ENCODE results near the gene KIAA2012.
"Not testable (repeated sequence)": the region's sequence is repeated elsewhere in the genome, so short reads cannot be mapped to it uniquely, and the experiment has no call there.

The KIAA2012 gene

GRCh38 chr2:202121532-202122162 is 48.6 kb downstream of the KIAA2012 start:
- no peak for DNase-seq

DNA sequence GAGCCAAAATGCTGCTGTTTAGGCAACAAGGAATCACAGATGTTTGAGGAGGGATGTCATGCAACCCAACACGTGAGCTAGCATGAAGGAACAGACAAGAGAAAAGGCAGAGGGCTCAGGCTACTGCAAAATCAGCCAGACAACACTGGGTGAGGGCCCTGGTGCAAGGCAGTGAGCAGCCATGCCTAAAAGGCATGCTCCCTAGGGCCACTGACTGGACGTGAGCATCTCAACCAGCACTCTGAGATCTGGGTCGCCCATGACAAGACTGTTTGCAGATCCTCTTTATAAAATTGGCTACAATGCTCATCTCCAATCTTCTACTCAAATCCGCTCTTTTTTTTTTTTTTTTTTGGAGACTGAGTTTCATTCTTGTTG is 49.1 kb downstream of the KIAA2012 start:
- no peak for DNase-seq

- DNase-seq, result no peak
Observed at GRCh38 chr2:202122980-202123720, 50.1 kb downstream of the KIAA2012 start.

DNA sequence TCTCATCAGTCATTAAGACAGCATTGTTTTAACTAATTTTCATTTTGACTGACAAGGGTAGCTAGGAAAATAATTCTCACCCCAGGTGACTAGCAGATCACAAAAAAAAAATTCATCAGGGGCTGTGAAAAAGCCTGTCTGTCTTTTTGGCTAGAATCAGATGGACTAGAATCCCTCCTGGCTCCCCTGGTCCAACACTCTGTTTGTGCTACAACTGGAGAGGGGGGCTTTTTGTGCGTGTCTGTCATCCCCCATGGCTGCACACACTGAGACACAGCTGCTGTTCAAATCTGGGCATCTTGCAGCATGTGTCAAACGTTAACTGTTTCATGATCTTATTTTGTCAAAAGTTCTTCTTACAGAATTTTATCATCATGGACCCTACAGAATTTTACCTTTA is 51.2 kb downstream of the KIAA2012 start:
- DNase-seq, result no peak

GRCh38 chr2:202127687-202128331 is 54.8 kb downstream of the KIAA2012 start:
- DNase-seq, result no peak

DNA sequence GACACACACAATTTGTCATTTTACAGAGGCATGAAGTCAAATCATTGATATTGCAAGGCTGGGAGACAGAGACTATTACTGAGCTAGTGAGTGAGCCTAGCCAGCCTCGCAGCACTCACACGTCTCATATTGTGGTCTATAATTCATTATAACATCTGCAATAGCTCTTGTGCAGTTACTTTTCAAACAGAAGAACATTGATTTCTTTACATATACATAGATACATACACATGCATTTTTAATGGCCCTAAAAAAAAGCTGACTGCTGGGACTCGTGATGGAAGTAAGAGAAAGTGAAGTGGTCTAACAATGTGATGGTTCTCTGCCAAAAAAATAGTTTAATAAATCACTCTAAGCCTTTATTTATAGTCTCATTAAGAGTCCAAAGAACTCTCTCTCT is 56.8 kb downstream of the KIAA2012 start:
- DNase-seq, result no peak

DNA sequence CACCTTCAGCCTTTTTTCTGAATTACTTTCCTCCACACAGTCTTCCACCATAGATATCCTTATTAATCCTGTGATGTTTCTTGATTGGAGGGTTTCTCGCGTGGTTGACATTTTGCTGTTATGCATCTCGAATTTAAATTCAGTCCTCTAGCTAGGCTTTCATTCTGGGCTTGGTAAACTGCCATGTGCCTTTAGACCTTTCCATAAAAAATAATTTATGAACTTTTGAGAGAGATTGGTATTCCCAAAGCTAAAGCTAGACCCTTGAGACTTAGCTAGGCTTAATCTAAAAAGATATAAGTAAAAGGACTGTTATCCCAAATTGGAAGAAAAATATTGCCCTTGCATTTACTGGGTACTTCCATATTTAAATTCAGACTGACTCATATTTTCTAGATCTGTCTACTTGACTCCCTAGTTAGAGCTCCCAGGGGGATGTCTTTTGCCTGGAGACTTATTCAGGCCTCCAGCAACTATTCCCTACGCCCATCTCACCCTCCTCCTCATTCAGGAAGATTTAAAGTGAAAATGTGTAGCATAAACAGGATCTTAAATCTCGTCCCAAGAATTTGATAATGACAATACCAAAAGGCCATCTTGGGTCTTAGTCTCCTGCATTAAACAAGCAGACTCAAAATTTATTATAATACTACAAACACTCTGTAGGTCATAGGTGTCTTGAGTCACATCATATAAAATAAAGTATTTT is 60.3 kb downstream of the KIAA2012 start:
- DNase-seq, result no peak

- DNase-seq, result no peak
Observed at GRCh38 chr2:202133909-202134265, 60.8 kb downstream of the KIAA2012 start.

- DNase-seq, result no peak
Observed at GRCh38 chr2:202135091-202135874, 62.2 kb downstream of the KIAA2012 start.

GRCh38 chr2:202136039-202136438 is 63.0 kb downstream of the KIAA2012 start:
- DNase-seq, result not testable (repeated sequence)

DNA sequence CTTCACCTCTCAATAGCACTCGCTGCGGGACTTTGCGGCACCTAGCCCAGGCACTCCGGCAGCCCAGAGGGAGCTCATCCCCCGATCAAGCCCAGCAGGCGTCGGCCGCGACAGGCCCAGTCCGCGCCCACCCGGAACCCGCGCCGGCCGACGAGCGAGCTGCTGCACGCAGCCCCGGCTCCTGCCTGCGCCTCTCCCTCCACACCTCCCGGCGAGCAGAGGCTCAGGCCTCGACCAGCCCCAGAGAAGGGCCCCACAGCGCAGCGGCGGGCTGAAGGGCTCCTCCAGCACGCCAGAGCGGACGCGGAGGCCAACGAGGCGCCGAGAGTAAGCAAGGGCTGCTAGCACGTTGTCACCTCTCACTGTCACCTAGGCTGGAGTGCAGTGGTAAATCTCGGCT is 63.5 kb downstream of the KIAA2012 start:
- no peak for DNase-seq

DNA sequence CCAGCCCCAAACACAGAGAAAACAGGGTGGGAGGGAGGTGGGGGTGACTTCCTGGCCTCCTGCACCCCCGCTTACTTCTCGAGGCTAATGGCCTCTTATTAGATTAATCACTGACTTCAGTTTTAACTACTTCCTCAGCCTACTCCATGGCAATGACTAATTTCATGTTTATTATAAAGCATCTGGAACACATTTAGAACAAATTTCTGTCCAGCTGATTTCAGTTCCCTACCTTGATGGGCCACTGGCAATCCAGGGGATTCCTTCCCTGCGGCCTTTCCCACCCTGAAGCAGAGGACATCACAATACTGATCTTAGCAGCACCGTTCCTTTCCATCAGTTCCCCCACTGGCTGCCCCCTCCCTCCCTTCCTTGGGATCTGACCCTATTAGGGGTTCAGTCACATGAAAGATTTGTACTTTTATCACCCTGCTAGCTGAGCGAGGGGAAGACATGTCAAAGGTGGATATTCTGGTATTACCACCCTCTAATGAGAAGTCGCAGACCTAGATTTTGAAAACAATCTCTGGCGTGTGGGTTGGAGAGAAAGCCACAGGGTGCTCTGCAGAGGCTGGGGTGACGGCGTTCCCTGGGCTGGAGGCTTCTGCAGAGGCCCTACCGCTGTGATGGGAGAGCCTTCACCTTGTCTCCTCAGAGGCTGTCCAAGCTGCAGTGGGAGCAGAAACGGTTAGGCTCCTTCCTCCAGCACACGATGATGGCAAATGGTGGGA is 67.6 kb downstream of the KIAA2012 start:
- no peak for DNase-seq

DNA sequence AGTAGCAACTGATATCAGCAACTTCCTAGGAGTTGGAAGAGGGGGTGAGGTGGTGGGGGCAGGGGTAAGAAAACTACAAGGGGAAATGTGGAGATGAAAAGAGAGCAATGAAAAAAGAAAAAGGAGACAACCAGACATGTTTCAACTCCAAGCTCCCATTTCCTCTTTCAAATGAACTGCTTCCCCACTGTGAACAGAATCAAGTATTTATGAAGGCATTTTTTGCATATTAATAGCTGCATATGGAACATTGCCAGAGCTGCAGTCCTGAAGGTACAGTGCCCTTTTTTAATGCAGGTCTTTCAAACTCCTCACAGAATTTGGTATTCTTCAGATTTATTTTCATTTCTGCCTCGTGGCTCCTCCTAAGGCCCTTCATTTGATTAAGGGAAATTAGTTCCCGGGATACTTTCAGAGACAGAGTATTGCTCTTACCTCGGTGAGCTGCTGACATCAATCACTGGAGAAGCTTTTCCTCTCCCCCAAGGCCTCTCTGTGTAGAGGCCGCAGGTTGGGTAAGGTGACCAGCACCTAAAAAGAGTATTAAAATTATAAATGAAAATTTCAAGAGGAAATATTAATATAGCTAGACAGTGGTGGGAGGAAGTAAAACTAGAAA is 68.4 kb downstream of the KIAA2012 start:
- no peak for DNase-seq

- no peak for DNase-seq
Observed at GRCh38 chr2:202142540-202142939, 69.5 kb downstream of the KIAA2012 start.

DNA sequence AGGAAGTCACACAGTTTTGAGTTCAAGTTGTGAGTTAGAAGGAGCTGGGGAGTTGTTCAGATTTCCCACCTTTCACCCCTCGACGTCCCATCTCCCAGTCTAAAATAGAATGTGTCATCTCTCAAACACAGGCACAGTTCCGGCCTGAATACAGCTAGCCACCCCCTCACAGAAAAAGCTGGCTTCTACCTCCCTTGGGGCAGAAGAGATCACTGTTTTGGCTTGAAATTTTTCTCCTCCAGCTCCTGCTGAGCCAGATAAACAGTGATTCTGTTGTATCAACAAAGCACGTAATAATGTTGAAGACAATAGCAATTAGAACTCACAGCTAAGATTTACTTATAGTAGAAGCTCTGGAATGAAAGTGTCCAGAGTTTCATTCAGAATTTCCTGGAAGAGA is 74.7 kb downstream of the KIAA2012 start:
- no peak for DNase-seq

DNA sequence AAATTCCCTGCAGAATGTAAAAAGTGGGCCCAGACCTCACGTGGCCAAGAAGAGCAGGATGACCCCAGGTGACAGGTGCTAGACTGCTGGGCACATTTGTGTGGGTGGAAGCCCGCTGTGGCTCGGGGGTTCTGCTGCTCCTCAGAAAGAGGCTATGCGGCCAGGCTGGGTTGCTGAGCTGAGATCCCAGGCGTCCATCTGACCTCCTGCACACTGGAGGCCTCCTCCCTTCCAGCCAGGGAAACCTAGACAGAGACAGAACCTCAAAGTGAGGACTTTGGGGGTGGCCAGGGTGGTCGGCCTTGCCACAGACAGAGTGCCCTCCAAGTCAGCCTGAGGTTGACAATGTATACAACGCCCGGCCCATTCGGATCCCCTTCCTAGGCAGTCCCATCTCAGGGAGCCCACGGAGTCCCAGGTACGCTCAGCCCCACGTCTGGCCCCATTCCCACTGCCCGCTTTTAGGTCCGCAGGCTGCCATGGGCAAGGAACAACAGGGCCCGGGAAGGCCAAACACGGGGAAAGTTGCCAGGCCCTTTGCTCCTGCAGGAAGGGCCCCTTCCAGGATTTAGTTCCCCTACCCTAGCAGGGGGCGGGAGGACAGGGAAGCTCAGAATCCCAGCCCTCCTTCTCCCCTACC is 75.6 kb downstream of the KIAA2012 start:
- DNase-seq, result no peak

DNA sequence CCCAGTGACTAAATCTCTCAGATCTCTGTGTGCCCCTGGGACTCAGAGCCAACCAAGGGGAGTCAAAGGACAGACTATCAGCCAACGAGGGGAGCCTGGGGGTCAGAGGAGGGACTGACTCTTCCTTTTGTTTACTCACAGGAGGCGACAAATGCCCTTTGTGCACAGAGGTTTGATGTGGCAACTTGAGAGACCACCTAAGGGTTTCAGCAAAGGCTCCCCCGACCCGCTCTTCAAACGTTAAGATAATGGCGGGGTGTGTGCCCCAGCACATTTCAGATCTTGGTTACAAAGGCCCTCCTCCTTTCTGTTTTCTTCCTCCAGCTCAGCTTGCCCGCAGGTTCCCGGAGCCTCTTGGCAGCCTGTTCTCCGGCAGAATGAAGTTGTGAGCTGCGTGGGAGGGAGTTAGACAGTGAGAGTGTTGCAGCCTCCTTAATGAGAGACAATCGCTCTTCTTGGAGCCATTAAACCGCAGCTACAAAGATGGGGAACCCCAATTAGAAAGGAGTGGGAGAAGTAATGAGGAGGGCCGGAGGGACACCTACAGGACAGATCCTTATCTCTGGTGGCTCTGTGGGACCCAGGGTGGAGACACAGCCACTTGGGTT is 76.2 kb downstream of the KIAA2012 start:
- no peak for DNase-seq

GRCh38 chr2:202149936-202150335 is 76.9 kb downstream of the KIAA2012 start:
- no peak for DNase-seq

GRCh38 chr2:202152104-202152715 is 79.2 kb downstream of the KIAA2012 start:
- no peak for DNase-seq

DNA sequence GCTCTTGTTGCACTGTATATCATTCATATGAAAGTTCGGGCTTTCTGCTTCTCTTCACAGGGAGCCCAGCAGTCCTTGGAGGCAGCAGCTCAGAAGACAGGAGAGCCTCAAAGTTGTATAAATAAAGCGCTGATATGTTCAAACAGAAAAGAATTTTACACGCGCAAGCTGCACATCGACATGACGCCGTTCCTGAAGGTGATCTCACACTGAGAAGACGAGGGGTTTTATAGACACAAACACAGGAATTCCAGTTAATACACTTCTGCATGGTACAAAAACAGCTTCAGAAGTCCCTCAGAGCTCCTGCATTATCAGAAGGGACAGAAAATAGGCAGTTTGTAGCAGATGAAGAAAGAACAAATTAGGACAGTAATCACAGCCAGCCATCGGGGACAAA is 81.6 kb downstream of the KIAA2012 start:
- no peak for DNase-seq
